ENCODE data around the gene ACACA.

ACACA gene

GRCh38 chr17:37137906-37138514 lies 268.6 kb downstream of the ACACA start:
- TF ChIP-seq ZNF830 (tag by site-specific recombination; IDR thresholded peaks at IDR 0.05; ENCODE audit: low read depth) (no peak), ZNF544 (tag by site-specific recombination; IDR thresholded peaks at IDR 0.05) (no peak), KLF7 (tag by site-specific recombination; IDR thresholded peaks at IDR 0.05; ENCODE audit: borderline replicate concordance) (no peak)
- H3K27ac ChIP-seq (ENCODE audit: extremely low read depth, low read depth, low read length) = no peak overlapping the region
- peaks cover 0 to 7% of the 10 kb centered on the region in 2 experiments for H3K36me3 ChIP-seq (ENCODE audit: control insufficient read depth in 2 of 2, insufficient read depth in 1 of 2, low read length in 2 of 2)
- ChIA-PET CTCF (interaction anchor here (0.6 to 0.7 kb wide), 2 partner anchors 23 to 86 kb away, joined by 3 read pairs; no protein-coding TSS in a partner anchor), POLR2A (no interaction called here)
- no peaks in the 10 kb centered on the region for H3K9me3 ChIP-seq (ENCODE audit: control insufficient read depth, insufficient read depth, low read depth, low read length)
- H3K4me1 ChIP-seq (ENCODE audit: control insufficient read depth, insufficient read depth, low read length) = peaks cover 19% of the 10 kb centered on the region
- H3K4me3 ChIP-seq (ENCODE audit: low read depth, low read length) = no peak overlapping the region

DNA sequence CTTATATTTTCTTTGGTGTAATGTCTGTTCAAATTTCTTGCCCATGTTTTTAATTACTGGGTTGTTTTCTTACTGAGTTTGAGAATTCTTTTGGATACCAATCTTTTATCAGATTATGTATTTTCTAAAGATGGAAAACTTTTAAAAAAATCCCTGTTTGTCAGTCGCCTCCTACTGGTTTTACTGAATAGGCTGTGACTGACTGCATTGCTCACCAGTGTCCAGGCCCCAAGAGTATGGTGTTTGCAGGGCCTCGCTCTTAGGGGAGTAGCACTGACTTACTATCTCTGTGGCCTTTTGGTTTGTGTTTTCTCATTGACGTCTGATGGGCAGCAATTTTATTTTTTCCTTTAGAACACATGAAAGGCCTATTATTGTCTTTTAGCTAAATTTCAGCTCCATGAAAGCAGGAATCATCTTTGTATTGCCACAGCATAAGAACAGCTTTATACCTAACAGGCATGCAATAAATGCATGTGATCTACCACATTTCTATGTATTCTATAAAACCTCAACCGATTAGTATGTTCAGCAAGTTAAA lies 269.5 kb downstream of the ACACA start:
- Histone ChIP-seq H3K9me3 (ENCODE audit: control insufficient read depth, insufficient read depth, low read depth, low read length) (no peaks in the 10 kb centered on the region), H3K4me3 (ENCODE audit: low read depth, low read length) (no peak overlapping the region), H3K4me1 (ENCODE audit: control insufficient read depth, insufficient read depth, low read length) (peaks cover 21% of the 10 kb centered on the region), H3K27ac (ENCODE audit: extremely low read depth, low read depth, low read length) (no peak overlapping the region), H3K36me3 (ENCODE audit: control insufficient read depth in 2 of 2, insufficient read depth in 1 of 2, low read length in 2 of 2) (peaks cover 0 to 4% of the 10 kb centered on the region in 2 experiments)
- POLR2A ChIA-PET = no interaction called here
- TF ChIP-seq ZNF791 (tag by site-specific recombination; IDR thresholded peaks at IDR 0.05) = no peak
- no peak for TF ChIP-seq ZNF350 (tag by site-specific recombination; IDR thresholded peaks at IDR 0.05)
- TF ChIP-seq ZNF549 (tag by site-specific recombination; IDR thresholded peaks at IDR 0.05) = no peak
- no peak for TF ChIP-seq ZNF76 (tag by site-specific recombination; IDR thresholded peaks at IDR 0.05; ENCODE audit: borderline replicate concordance, low read depth)
- no peak for TF ChIP-seq ZNF548 (tag by site-specific recombination; IDR thresholded peaks at IDR 0.05)
- no peak for TF ChIP-seq FEZF1 (tag by site-specific recombination; IDR thresholded peaks at IDR 0.05)
- TF ChIP-seq, protein P1, sequence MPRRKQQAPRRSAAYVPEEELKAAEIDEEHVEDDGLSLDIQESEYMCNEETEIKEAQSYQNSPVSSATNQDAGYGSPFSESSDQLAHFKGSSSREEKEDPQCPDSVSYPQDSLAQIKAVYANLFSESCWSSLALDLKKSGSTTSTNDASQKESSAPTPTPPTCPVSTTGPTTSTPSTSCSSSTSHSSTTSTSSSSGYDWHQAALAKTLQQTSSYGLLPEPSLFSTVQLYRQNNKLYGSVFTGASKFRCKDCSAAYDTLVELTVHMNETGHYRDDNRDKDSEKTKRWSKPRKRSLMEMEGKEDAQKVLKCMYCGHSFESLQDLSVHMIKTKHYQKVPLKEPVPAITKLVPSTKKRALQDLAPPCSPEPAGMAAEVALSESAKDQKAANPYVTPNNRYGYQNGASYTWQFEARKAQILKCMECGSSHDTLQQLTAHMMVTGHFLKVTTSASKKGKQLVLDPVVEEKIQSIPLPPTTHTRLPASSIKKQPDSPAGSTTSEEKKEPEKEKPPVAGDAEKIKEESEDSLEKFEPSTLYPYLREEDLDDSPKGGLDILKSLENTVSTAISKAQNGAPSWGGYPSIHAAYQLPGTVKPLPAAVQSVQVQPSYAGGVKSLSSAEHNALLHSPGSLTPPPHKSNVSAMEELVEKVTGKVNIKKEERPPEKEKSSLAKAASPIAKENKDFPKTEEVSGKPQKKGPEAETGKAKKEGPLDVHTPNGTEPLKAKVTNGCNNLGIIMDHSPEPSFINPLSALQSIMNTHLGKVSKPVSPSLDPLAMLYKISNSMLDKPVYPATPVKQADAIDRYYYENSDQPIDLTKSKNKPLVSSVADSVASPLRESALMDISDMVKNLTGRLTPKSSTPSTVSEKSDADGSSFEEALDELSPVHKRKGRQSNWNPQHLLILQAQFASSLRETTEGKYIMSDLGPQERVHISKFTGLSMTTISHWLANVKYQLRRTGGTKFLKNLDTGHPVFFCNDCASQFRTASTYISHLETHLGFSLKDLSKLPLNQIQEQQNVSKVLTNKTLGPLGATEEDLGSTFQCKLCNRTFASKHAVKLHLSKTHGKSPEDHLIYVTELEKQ (tag by site-specific recombination; IDR thresholded peaks at IDR 0.05; ENCODE audit: borderline replicate concordance) = no peak
- TF ChIP-seq SCRT2 (tag by site-specific recombination; IDR thresholded peaks at IDR 0.05) = no peak
- TF ChIP-seq ZNF202 (tag by site-specific recombination; IDR thresholded peaks at IDR 0.05; ENCODE audit: borderline replicate concordance) = no peak
- no peak for TF ChIP-seq ZNF501 (tag by site-specific recombination; IDR thresholded peaks at IDR 0.05)
- TF ChIP-seq OVOL3 (tag by site-specific recombination; IDR thresholded peaks at IDR 0.05) = no peak
- no peak for TF ChIP-seq ZNF558 (tag by site-specific recombination; IDR thresholded peaks at IDR 0.05)
- TF ChIP-seq, protein P2, sequence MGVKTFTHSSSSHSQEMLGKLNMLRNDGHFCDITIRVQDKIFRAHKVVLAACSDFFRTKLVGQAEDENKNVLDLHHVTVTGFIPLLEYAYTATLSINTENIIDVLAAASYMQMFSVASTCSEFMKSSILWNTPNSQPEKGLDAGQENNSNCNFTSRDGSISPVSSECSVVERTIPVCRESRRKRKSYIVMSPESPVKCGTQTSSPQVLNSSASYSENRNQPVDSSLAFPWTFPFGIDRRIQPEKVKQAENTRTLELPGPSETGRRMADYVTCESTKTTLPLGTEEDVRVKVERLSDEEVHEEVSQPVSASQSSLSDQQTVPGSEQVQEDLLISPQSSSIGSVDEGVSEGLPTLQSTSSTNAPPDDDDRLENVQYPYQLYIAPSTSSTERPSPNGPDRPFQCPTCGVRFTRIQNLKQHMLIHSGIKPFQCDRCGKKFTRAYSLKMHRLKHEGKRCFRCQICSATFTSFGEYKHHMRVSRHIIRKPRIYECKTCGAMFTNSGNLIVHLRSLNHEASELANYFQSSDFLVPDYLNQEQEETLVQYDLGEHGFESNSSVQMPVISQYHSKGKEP (tag by site-specific recombination; IDR thresholded peaks at IDR 0.05) = no peak
- TF ChIP-seq ZNF664 (tag by site-specific recombination; IDR thresholded peaks at IDR 0.05) = no peak
- CTCF ChIA-PET = interaction anchor here (0.6 kb wide), 1 partner anchor 23 kb away, joined by 3 read pairs; no protein-coding TSS in a partner anchor

All from HEK293 (cell line).